NCI-H2029 (cell line): ENCODE results near the gene NPFF.
"Not testable (repeated sequence)": the region's sequence is repeated elsewhere in the genome, so short reads cannot be mapped to it uniquely, and the experiment has no call there.

Experiments used
- DNase-seq: peaks from one replicate; lab custom pipeline; 2025; lab: John Stamatoyannopoulos, UW

Gene NPFF

GRCh38 chr12:53506881-53507602 lies at the start of gene NPFF:
Gene NPFF (minus strand): TSS chr12:53507484. CDS start chr12:53507474, 10 bp downstream.
- DNase-seq = no peak

- no peak for DNase-seq
These were observed 45.4 kb upstream of the NPFF start for GRCh38 chr12:53552361-53553327.

- no peak for DNase-seq
These were observed 44.6 kb upstream of the NPFF start for GRCh38 chr12:53551889-53552291.

GRCh38 chr12:53550595-53550994 lies 43.3 kb upstream of the NPFF start:
- DNase-seq = no peak

GRCh38 chr12:53550131-53550530 lies 42.8 kb upstream of the NPFF start:
- not testable (repeated sequence) for DNase-seq

- DNase-seq = not testable (repeated sequence)
These were observed 41.1 kb upstream of the NPFF start for GRCh38 chr12:53548354-53548753.

- peak; percentile 35 for DNase-seq
These were observed 36.3 kb upstream of the NPFF start for GRCh38 chr12:53543539-53543938.

GRCh38 chr12:53539526-53539925 lies 32.2 kb upstream of the NPFF start:
- DNase-seq = no peak

- peak; percentile 90 for DNase-seq
These were observed 31.0 kb upstream of the NPFF start for GRCh38 chr12:53538209-53538689.

GRCh38 chr12:53536962-53537361 lies 29.7 kb upstream of the NPFF start:
- DNase-seq = no peak

- DNase-seq = no peak
These were observed 26.2 kb upstream of the NPFF start for GRCh38 chr12:53533471-53533870.

- DNase-seq = no peak
These were observed 25.5 kb upstream of the NPFF start for GRCh38 chr12:53532524-53533445.

GRCh38 chr12:53532021-53532420 lies 24.7 kb upstream of the NPFF start:
- DNase-seq = no peak

GRCh38 chr12:53530920-53531319 lies 23.6 kb upstream of the NPFF start:
- no peak for DNase-seq

- DNase-seq = no peak
These were observed 22.8 kb upstream of the NPFF start for GRCh38 chr12:53530061-53530460.

- DNase-seq = no peak
These were observed 17.2 kb upstream of the NPFF start for GRCh38 chr12:53524476-53524875.

GRCh38 chr12:53523131-53523530 lies 15.8 kb upstream of the NPFF start:
- no peak for DNase-seq

GRCh38 chr12:53518381-53518780 lies 11.1 kb upstream of the NPFF start:
- no peak for DNase-seq

GRCh38 chr12:53516758-53517455 lies 9.6 kb upstream of the NPFF start:
- DNase-seq = no peak

GRCh38 chr12:53515291-53515680 lies 8.0 kb upstream of the NPFF start:
- no peak for DNase-seq

GRCh38 chr12:53514628-53515290 lies 7.5 kb upstream of the NPFF start:
- no peak for DNase-seq
